GM23248 (cell line): ENCODE data around the gene HEPACAM. TPM values are rescaled to one million over a fixed set of nuclear protein-coding genes. Genes with fewer than 3 reads are reported as not detected.
A peak's percentile ranks its signal among the peaks of the same experiment; 100 is the strongest.

Experiments used
- DNase-seq: peaks from one replicate; pipeline ENCODE4 v3.0.0-alpha.2; 2015
- H2AFZ ChIP-seq: fragments of 200-600 bp; sonication (generic); 2 replicates; pipeline ENCODE4 v1.6.1; 2016; ENCODE audit warnings: antibody characterized with exemption
- H3F3A ChIP-seq: fragments of 200-600 bp; sonication (generic); 2 replicates; pipeline ENCODE4 v1.6.1; 2016; ENCODE audit warnings: mild to moderate bottlenecking, antibody characterized with exemption, mixed run types; ENCODE audit not compliant: insufficient read depth
- H3K27ac ChIP-seq: fragments of 200-600 bp; sonication (generic); 2 replicates; pipeline ENCODE4 v1.5.1; 2016; ENCODE audit warnings: mild to moderate bottlenecking
- H3K27me3 ChIP-seq: fragments of 200-600 bp; sonication (generic); replicated peaks from 2 replicates; pipeline ENCODE4 v1.6.1; 2016; ENCODE audit warnings: mild to moderate bottlenecking; ENCODE audit not compliant: insufficient read depth
- H3K36me3 ChIP-seq: fragments of 200-600 bp; sonication (generic); 2 replicates; pipeline ENCODE4 v1.6.1; 2016; ENCODE audit warnings: low read depth, mild to moderate bottlenecking
- H3K4me1 ChIP-seq: fragments of 200-600 bp; sonication (generic); 2 replicates; pipeline ENCODE4 v1.6.1; 2016; ENCODE audit warnings: mild to moderate bottlenecking; ENCODE audit not compliant: insufficient read depth
- H3K4me2 ChIP-seq: fragments of 200-600 bp; sonication (generic); one replicate; pipeline ENCODE4 v1.6.1; 2016; ENCODE audit warnings: mild to moderate bottlenecking; ENCODE audit not compliant: unreplicated experiment
- H3K4me3 ChIP-seq: fragments of 200-600 bp; sonication (generic); 2 replicates; pipeline ENCODE4 v1.5.1; 2016; ENCODE audit warnings: mild to moderate bottlenecking
- H3K79me2 ChIP-seq: fragments of 200-600 bp; sonication (generic); 2 replicates; pipeline ENCODE4 v1.6.1; 2016; ENCODE audit warnings: mild to moderate bottlenecking; ENCODE audit not compliant: insufficient read depth
- H3K9ac ChIP-seq: fragments of 200-600 bp; sonication (generic); 2 replicates; pipeline ENCODE4 v1.6.1; 2016; ENCODE audit warnings: mild to moderate bottlenecking
- H3K9me2 ChIP-seq: fragments of 200-600 bp; sonication (generic); 2 replicates; pipeline ENCODE4 v1.6.1; 2016; ENCODE audit warnings: mixed run types, mild to moderate bottlenecking, moderate library complexity; ENCODE audit not compliant: insufficient read depth
- H3K9me3 ChIP-seq: fragments of 200-600 bp; sonication (generic); one replicate; pipeline ENCODE4 v1.6.1; 2017; ENCODE audit warnings: low read depth
- H4K20me1 ChIP-seq: fragments of 200-600 bp; sonication (generic); 2 replicates; pipeline ENCODE4 v1.6.0; 2016; ENCODE audit not compliant: insufficient read depth
- EZH2 ChIP-seq: fragments of 200-600 bp; sonication (generic); IDR thresholded peaks from 2 replicates; pipeline ENCODE4 v1.6.1; 2018; ENCODE audit warnings: antibody characterized with exemption, mild to moderate bottlenecking; ENCODE audit not compliant: insufficient read depth, poor library complexity, severe bottlenecking
- EZH2phosphoT487 ChIP-seq: fragments of 200-600 bp; sonication (generic); IDR thresholded peaks from 2 replicates; pipeline ENCODE4 v1.6.1; 2018; ENCODE audit warnings: antibody characterized with exemption, moderate library complexity, mild to moderate bottlenecking, low read depth; ENCODE audit not compliant: insufficient read depth
- WGBS, 2 experiments: methylation state at CpG; one replicate each; pipeline ENCODE4 v1.1.6; 2015 to 2017; ENCODE audit warnings: low lambda C conversion rate in 2 of 2, low coverage in 1 of 2; ENCODE audit errors: missing lambda C conversion rate in 2 of 2; 5-methylcytosine and 5-hydroxymethylcytosine counted together
- in situ Hi-C: fragments of 300-500 bp; cut with MboI; formaldehyde crosslinking; loops from 2 replicates; pipeline ENCODE4 v1.15.0; 2020
- polyA plus RNA-seq: library from polyadenylated mRNA; unstranded; fragments of >200 nt; fragmentation: Nextera tagmentation; extraction: Ambion mirVana; gene quantifications from 2 replicates; pipeline ENCODE4 v1.2.1, GENCODE V29; 2016
- total RNA-seq: library from RNA; depleted of rRNA; stranded (reverse); fragments of >200 nt; shearing (Covaris generic); gene quantifications from 2 replicates; pipeline ENCODE4 v1.2.3, GENCODE V29; 2014

The HEPACAM gene
- total and polyA plus RNA-seq, 2 experiments from 2014 or later = not detected

- Histone ChIP-seq H2AFZ (peak overlapping the region; percentile 29; the same call in 1 of the 2 replicates), H3K9me2 (no peaks in the 10 kb centered on the region), H3K4me2 (no peak overlapping the region), H3K9ac (no peak overlapping the region), H3K4me3 (no peak overlapping the region), H3K36me3 (no peaks in the 10 kb centered on the region), H3K4me1 (peaks cover 35% of the 10 kb centered on the region), H4K20me1 (no peaks in the 10 kb centered on the region), H3K79me2 (no peaks in the 10 kb centered on the region), H3F3A (peaks cover 22% of the 10 kb centered on the region), H3K27me3 (no peaks in the 10 kb centered on the region), H3K27ac (peak overlapping the region; percentile 52), H3K9me3 (no peaks in the 10 kb centered on the region)
- DNase-seq = no peak
- TF ChIP-seq EZH2phosphoT487 (no peak), EZH2 (no peak)
- 51 to 52% methylated on average over 3 of the region's 3 CpGs for WGBS, 2 experiments
- in situ Hi-C loops = no loop called here
Measured at GRCh38 chr11:124937336-124937935, 1.6 kb upstream of the HEPACAM start.

- in situ Hi-C loops = no loop called here
- H3K9me3 ChIP-seq = no peaks in the 10 kb centered on the region
- H3K4me3 ChIP-seq = peak overlapping the region; percentile 6; the same call in 1 of the 2 replicates
- H3F3A ChIP-seq = peaks cover 22% of the 10 kb centered on the region
- H3K4me1 ChIP-seq = peaks cover 35% of the 10 kb centered on the region
- H2AFZ ChIP-seq = peak overlapping the region; percentile 34; the same call in 1 of the 2 replicates
- H3K27ac ChIP-seq = peak overlapping the region; percentile 58
- H3K36me3 ChIP-seq = no peaks in the 10 kb centered on the region
- peak; percentile 88 for DNase-seq
- no peaks in the 10 kb centered on the region for H4K20me1 ChIP-seq
- H3K9me2 ChIP-seq = no peaks in the 10 kb centered on the region
- H3K27me3 ChIP-seq = no peaks in the 10 kb centered on the region
- TF ChIP-seq EZH2phosphoT487 (peak; percentile 48; the same call in 1 of the 2 replicates), EZH2 (no peak)
- peak overlapping the region; percentile 65 for H3K4me2 ChIP-seq
- no peaks in the 10 kb centered on the region for H3K79me2 ChIP-seq
- 45 to 48% methylated on average over 4 of the region's 4 CpGs for WGBS, 2 experiments
- no peak overlapping the region for H3K9ac ChIP-seq
Measured at GRCh38 chr11:124934862-124935547, 842 bp downstream of the HEPACAM start.

GRCh38 chr11:124930799-124931198 is 5.0 kb downstream of the HEPACAM start:
- no peak overlapping the region for H2AFZ ChIP-seq
- no peak overlapping the region for H3K4me3 ChIP-seq
- in situ Hi-C loops = no loop called here
- no peaks in the 10 kb centered on the region for H3K9me2 ChIP-seq
- TF ChIP-seq EZH2phosphoT487 (no peak), EZH2 (no peak)
- H3K4me1 ChIP-seq = peaks cover 19% of the 10 kb centered on the region
- H3K9me3 ChIP-seq = no peaks in the 10 kb centered on the region
- DNase-seq = no peak
- H4K20me1 ChIP-seq = no peaks in the 10 kb centered on the region
- H3K36me3 ChIP-seq = no peaks in the 10 kb centered on the region
- no peaks in the 10 kb centered on the region for H3K27me3 ChIP-seq
- H3K4me2 ChIP-seq = no peak overlapping the region
- WGBS, 2 experiments = 59 to 68% methylated on average over 3 of the region's 3 CpGs
- H3K9ac ChIP-seq = no peak overlapping the region
- H3K27ac ChIP-seq = no peak overlapping the region
- H3F3A ChIP-seq = peaks cover 19% of the 10 kb centered on the region
- no peaks in the 10 kb centered on the region for H3K79me2 ChIP-seq

- Histone ChIP-seq H3K9ac (no peak overlapping the region), H3K79me2 (no peaks in the 10 kb centered on the region), H4K20me1 (no peaks in the 10 kb centered on the region), H3K27ac (no peak overlapping the region), H3K9me2 (no peaks in the 10 kb centered on the region), H2AFZ (no peak overlapping the region), H3F3A (peaks cover 8% of the 10 kb centered on the region), H3K36me3 (no peaks in the 10 kb centered on the region), H3K4me1 (peaks cover 6% of the 10 kb centered on the region), H3K9me3 (no peaks in the 10 kb centered on the region), H3K4me2 (no peak overlapping the region), H3K4me3 (no peak overlapping the region), H3K27me3 (no peaks in the 10 kb centered on the region)
- TF ChIP-seq EZH2phosphoT487 (no peak), EZH2 (no peak)
- in situ Hi-C loops = no loop called here
- no peak for DNase-seq
- whole genome bisulfite sequencing, 2 experiments = 43 to 52% methylated on average over 4 of the region's 4 CpGs
Measured at GRCh38 chr11:124928942-124929665, 6.7 kb downstream of the HEPACAM start.
